ENCODE measurements around the gene PRKCE. TPM values are rescaled to one million over a fixed set of nuclear protein-coding genes. Genes with fewer than 3 reads are reported as not detected.

Gene PRKCE
- total RNA-seq, 6 experiments from 2014 or later = 5.2 to 18.8 (median 11.0) TPM

DNA sequence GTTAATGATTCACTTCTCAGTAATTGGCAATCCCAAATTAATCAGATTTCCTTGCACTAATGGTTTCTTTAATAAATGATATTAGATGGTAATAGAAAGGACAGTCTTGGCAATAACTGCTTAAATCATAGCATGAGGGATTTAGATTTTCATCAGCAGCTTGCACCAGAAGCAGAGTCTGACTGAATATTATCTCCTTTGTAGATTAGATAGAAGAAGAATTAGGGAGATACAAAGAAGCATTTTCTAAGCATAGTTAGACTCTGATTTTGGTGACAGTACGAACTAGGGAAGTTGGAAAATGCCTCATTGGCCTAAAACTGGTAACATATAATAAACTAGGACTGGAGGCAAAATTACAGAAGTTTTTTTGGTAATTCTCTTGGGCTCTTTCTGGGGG, 412.9 kb downstream of the PRKCE start:
- DNase-seq = no peak
- 86% methylated on average over 1 of the region's 1 CpG for WGBS (ENCODE audit: insufficient coverage, low coverage, low lambda C conversion rate, missing lambda C conversion rate)
- Histone ChIP-seq H3K4me3 (no peak overlapping the region), H3K4me1 (no peaks in the 10 kb centered on the region), H3K9me3 (no peaks in the 10 kb centered on the region), H3K27ac (no peak overlapping the region), H3K27me3 (no peaks in the 10 kb centered on the region), H3K36me3 (no peaks in the 10 kb centered on the region)
- ATAC-seq = no peak
- TF ChIP-seq, protein P1, sequence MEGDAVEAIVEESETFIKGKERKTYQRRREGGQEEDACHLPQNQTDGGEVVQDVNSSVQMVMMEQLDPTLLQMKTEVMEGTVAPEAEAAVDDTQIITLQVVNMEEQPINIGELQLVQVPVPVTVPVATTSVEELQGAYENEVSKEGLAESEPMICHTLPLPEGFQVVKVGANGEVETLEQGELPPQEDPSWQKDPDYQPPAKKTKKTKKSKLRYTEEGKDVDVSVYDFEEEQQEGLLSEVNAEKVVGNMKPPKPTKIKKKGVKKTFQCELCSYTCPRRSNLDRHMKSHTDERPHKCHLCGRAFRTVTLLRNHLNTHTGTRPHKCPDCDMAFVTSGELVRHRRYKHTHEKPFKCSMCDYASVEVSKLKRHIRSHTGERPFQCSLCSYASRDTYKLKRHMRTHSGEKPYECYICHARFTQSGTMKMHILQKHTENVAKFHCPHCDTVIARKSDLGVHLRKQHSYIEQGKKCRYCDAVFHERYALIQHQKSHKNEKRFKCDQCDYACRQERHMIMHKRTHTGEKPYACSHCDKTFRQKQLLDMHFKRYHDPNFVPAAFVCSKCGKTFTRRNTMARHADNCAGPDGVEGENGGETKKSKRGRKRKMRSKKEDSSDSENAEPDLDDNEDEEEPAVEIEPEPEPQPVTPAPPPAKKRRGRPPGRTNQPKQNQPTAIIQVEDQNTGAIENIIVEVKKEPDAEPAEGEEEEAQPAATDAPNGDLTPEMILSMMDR (IDR thresholded peaks at IDR 0.05) = no peak
- no peak for TF ChIP-seq POLR2A (IDR thresholded peaks at IDR 0.05)
- intact Hi-C loops (cut with DNase I) = no loop called here

DNA sequence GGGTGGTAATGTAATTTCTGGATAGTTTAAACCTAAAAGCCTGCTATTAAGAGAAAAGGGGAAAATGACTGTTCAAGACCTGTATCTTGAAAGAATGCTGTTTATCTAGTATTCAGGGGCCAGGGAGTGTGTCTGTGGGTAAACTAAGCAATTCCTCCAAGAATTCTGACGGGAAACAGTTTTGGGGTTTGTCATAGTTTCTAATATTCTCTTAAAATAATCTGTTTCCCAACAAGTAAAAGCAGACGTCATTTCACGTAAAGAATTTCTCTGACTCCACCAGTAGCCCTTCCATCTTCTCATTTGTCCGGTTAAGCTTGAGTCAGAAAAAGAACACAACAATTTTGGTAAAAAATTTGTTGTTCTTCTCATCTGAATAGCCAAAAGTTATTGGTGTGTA, 413.7 kb downstream of the PRKCE start:
- intact Hi-C loops (cut with DNase I) = no loop called here
- Histone ChIP-seq H3K27ac (no peak overlapping the region), H3K4me3 (no peak overlapping the region), H3K4me1 (no peaks in the 10 kb centered on the region), H3K36me3 (no peaks in the 10 kb centered on the region), H3K27me3 (no peaks in the 10 kb centered on the region), H3K9me3 (no peaks in the 10 kb centered on the region)
- ATAC-seq (no peak), DNase-seq (no peak)
- 97% methylated on average over 4 of the region's 4 CpGs for WGBS (ENCODE audit: insufficient coverage, low coverage, low lambda C conversion rate, missing lambda C conversion rate)
- TF ChIP-seq POLR2A (IDR thresholded peaks at IDR 0.05) = no peak
- TF ChIP-seq, protein P1 (IDR thresholded peaks at IDR 0.05) = no peak

DNA sequence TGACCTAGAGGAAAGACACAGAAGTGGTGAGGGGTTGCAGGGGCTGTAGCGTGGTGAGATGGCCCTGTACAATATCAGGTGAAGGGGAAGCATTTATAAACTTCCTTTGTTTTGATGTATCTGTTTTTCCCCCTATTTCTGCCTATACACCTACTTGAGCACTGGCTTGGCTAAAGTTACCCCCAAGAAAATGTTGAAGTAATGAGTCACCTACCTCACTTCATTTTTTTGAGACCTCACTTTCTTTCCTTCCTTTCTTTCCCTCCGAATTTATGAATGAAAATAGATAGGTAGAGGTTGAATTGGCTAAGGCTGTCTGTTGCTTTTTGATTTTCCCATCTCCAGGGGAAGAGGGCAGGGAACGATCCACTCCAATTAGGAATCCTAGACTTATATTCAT, 414.6 kb downstream of the PRKCE start:
- no peak for ATAC-seq
- Histone ChIP-seq H3K4me3 (no peak overlapping the region), H3K4me1 (no peaks in the 10 kb centered on the region), H3K9me3 (no peaks in the 10 kb centered on the region), H3K27ac (no peak overlapping the region), H3K27me3 (no peaks in the 10 kb centered on the region), H3K36me3 (no peaks in the 10 kb centered on the region)
- DNase-seq = no peak
- no peak for TF ChIP-seq POLR2A (IDR thresholded peaks at IDR 0.05)
- TF ChIP-seq, protein P1 (IDR thresholded peaks at IDR 0.05) = no peak
- 81% methylated on average over 3 of the region's 3 CpGs for WGBS (ENCODE audit: insufficient coverage, low coverage, low lambda C conversion rate, missing lambda C conversion rate)
- intact Hi-C loops (cut with DNase I) = no loop called here

DNA sequence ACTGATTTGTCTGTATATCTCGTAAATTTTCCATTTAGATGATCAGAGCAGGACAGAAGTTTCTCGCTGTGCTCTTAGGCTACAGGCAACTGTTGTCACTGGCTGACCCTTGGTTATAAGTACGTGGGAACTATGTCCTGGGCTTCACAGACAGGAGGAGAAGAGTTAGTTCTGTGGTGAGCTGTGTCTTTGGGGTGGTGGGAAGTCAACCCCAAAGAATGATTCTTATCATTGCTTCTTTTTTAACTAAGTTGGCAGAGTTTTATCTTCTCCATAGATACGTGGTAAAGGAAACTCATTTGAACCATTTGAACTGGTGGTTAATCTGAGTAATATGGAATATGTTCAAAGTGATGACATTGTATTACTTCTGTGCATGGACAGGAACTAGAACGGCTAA, 415.1 kb downstream of the PRKCE start:
- WGBS (ENCODE audit: insufficient coverage, low coverage, low lambda C conversion rate, missing lambda C conversion rate) = 77% methylated on average over 5 of the region's 5 CpGs

More for the DNA sequence above, 415.1 kb downstream of the PRKCE start:
- Histone ChIP-seq H3K4me1 (no peaks in the 10 kb centered on the region), H3K36me3 (no peaks in the 10 kb centered on the region), H3K4me3 (no peak overlapping the region), H3K9me3 (no peaks in the 10 kb centered on the region), H3K27me3 (no peaks in the 10 kb centered on the region), H3K27ac (no peak overlapping the region)
- ATAC-seq = no peak
- no peak for DNase-seq
- intact Hi-C loops (cut with DNase I) = no loop called here
- TF ChIP-seq POLR2A (IDR thresholded peaks at IDR 0.05) = no peak
- TF ChIP-seq, protein P1 (IDR thresholded peaks at IDR 0.05) = no peak
